ENCODE results near the gene CREB3L4.

The CREB3L4 gene

DNA sequence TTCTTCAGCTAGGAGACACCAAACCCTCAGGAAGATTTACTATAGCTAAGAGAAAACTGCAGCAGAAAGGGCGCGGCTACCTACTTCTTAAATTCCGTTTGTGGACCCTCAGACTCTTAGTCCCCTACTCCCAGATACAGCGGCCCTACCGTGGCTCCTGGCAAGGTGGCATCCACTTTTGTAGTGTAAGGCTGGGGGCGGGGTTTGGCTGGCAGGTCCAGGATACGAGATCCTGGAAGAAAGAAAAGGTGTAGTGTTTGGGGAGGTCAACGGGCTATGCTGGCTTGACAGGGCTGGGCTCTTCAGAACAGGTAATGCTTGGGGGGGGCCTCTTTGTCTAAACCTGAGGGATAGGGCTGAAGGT lies 280 bp downstream of the CREB3L4 start:
- in situ Hi-C loops (cut with MboI; ENCODE audit: low sequenced_read_pairs, unreplicated experiment): no loop called here
- no peak for DNase-seq (ENCODE audit: low spot score)
- TF ChIP-seq, protein P1, sequence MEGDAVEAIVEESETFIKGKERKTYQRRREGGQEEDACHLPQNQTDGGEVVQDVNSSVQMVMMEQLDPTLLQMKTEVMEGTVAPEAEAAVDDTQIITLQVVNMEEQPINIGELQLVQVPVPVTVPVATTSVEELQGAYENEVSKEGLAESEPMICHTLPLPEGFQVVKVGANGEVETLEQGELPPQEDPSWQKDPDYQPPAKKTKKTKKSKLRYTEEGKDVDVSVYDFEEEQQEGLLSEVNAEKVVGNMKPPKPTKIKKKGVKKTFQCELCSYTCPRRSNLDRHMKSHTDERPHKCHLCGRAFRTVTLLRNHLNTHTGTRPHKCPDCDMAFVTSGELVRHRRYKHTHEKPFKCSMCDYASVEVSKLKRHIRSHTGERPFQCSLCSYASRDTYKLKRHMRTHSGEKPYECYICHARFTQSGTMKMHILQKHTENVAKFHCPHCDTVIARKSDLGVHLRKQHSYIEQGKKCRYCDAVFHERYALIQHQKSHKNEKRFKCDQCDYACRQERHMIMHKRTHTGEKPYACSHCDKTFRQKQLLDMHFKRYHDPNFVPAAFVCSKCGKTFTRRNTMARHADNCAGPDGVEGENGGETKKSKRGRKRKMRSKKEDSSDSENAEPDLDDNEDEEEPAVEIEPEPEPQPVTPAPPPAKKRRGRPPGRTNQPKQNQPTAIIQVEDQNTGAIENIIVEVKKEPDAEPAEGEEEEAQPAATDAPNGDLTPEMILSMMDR (IDR thresholded peaks at IDR 0.05; ENCODE audit: borderline replicate concordance, control extremely low read depth, extremely low read depth, insufficient read depth, missing control alignments): no peak

DNA sequence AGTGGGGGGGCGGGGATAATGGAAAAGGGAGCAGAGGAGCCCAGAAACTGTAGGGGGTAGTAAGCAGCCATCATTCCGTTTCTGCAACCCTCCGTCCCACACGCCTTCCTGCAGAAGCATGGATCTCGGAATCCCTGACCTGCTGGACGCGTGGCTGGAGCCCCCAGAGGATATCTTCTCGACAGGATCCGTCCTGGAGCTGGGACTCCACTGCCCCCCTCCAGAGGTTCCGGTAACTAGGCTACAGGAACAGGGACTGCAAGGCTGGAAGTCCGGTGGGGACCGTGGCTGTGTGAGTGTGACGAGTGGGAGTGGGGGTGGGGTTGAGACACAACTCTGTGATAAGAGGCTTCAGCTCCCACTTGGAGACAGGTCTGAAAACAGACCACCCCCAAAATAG lies 706 bp downstream of the CREB3L4 start:
- in situ Hi-C loops (cut with MboI; ENCODE audit: low sequenced_read_pairs, unreplicated experiment): no loop called here
- DNase-seq (ENCODE audit: low spot score): no peak
- TF ChIP-seq, protein P1 (IDR thresholded peaks at IDR 0.05; ENCODE audit: borderline replicate concordance, control extremely low read depth, extremely low read depth, insufficient read depth, missing control alignments): no peak

DNA sequence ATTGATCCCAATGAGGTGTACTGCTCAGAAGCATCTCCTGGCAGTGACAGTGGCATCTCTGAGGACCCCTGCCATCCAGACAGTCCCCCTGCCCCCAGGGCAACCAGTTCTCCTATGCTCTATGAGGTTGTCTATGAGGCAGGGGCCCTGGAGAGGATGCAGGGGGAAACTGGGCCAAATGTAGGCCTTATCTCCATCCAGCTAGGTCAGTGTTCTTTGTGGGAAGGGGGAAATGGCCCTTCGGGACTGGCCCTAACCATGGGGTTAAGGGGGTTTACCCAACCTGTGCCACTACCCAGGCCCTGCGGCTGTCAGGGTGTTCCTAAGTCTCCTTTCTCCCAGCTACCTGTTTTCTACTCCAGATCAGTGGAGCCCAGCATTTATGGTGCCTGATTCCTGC lies 1.3 kb downstream of the CREB3L4 start:
- no peak for DNase-seq (ENCODE audit: low spot score)
- TF ChIP-seq, protein P1 (IDR thresholded peaks at IDR 0.05; ENCODE audit: borderline replicate concordance, control extremely low read depth, extremely low read depth, insufficient read depth, missing control alignments): no peak
- in situ Hi-C loops (cut with MboI; ENCODE audit: low sequenced_read_pairs, unreplicated experiment): no loop called here

DNA sequence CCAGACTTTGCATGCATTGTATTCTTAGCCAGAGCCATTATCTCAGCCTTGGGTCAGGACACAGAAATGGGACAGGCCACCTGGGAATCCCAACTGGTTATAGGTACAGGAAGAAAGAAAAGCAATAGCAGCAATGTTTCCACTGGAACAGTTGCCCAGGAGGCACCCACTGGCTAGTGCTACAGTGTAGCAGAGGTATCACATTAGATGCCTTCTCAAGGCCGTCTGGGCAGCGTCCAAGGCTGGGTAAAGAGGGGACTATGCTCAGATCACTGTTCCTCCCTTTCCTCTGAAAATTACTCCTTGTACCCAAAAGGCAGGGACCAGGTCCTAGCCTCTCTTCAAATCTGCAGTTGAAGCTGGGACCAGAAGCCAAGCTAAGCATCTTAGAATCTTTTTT lies 2.6 kb downstream of the CREB3L4 start:
- DNase-seq (ENCODE audit: low spot score): no peak
- TF ChIP-seq, protein P1 (IDR thresholded peaks at IDR 0.05; ENCODE audit: borderline replicate concordance, control extremely low read depth, extremely low read depth, insufficient read depth, missing control alignments): no peak
- in situ Hi-C loops (cut with MboI; ENCODE audit: low sequenced_read_pairs, unreplicated experiment): no loop called here

DNA sequence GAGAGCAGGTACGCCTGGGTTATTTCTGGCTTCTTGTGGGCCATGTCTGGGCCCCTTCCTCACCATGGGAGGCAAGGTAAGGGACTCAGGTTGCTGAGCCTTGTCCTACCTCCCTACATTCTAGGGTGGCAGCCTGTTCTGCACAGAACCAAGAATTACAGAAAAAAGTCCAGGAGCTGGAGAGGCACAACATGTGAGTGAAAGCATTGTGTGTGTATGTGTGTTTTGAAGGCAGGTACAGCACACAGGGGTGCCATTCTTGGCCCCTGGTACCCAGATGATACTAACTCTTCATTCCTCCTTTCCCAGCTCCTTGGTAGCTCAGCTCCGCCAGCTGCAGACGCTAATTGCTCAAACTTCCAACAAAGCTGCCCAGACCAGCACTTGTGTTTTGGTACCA lies 5.4 kb downstream of the CREB3L4 start:
- in situ Hi-C loops (cut with MboI; ENCODE audit: low sequenced_read_pairs, unreplicated experiment): no loop called here
- no peak for DNase-seq (ENCODE audit: low spot score)
- TF ChIP-seq, protein P1 (IDR thresholded peaks at IDR 0.05; ENCODE audit: borderline replicate concordance, control extremely low read depth, extremely low read depth, insufficient read depth, missing control alignments): no peak

DNA sequence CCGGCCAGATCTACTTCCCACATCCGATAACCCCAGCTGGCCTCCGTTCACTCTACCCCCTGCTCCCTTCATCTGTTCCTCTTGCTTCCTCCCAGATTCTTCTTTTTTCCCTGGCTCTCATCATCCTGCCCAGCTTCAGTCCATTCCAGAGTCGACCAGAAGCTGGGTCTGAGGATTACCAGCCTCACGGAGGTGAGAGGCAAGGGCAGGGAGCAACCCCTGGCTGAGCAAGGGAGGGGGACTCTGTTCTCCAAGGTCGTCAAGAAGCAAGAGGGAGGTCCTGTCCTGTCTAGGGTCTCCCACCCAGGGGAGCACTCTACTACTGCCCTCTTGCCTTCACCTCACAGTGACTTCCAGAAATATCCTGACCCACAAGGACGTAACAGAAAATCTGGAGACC lies 5.8 kb downstream of the CREB3L4 start:
- in situ Hi-C loops (cut with MboI; ENCODE audit: low sequenced_read_pairs, unreplicated experiment): no loop called here
- no peak for DNase-seq (ENCODE audit: low spot score)
- TF ChIP-seq, protein P1 (IDR thresholded peaks at IDR 0.05; ENCODE audit: borderline replicate concordance, control extremely low read depth, extremely low read depth, insufficient read depth, missing control alignments): no peak

DNA sequence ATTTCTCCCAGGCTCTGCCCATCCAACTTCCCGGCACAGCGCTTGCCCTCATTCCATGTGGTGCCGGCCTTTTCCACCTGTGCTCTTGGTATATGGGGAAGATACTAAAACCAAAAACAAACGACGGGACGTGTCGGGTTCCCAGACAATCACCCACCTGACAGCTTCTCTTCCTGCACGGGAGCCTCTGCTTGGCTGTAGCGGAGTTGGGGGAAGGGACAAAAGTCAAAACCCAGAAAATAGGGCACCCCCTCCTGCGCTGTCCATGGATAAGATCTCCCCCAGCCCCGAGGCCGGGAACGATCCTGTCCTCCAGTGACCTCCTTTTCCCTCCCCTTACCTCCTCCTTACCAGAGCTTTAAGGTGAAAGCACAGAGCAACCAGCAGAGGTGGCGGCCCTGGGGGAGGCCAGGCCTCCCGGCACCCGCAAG lies 9.1 kb downstream of the CREB3L4 start:
- in situ Hi-C loops (cut with MboI; ENCODE audit: low sequenced_read_pairs, unreplicated experiment): no loop called here
- TF ChIP-seq, protein P1 (IDR thresholded peaks at IDR 0.05; ENCODE audit: borderline replicate concordance, control extremely low read depth, extremely low read depth, insufficient read depth, missing control alignments): no peak
- no peak for DNase-seq (ENCODE audit: low spot score)
